HG03342 (cell line): Measurements from ENCODE around the gene FAM120B.

Experiments
- ATAC-seq: cut with Tn5 transposase; IDR thresholded peaks from one replicate; pipeline ENCODE4 v1.9.1; 2021; ENCODE audit warnings: mild to moderate bottlenecking, moderate library complexity; ENCODE audit not compliant: unreplicated experiment

FAM120B gene

GRCh38 chr6:170284866-170285469 lies 21.6 kb upstream of the FAM120B start:
- ATAC-seq: no peak

- no peak for ATAC-seq
Observed at GRCh38 chr6:170285482-170285881, 21.1 kb upstream of the FAM120B start.

GRCh38 chr6:170286246-170286933 lies 20.2 kb upstream of the FAM120B start:
- ATAC-seq: no peak

GRCh38 chr6:170286934-170287265 lies 19.7 kb upstream of the FAM120B start:
- no peak for ATAC-seq

- ATAC-seq: no peak
Observed at GRCh38 chr6:170287371-170287876, 19.1 kb upstream of the FAM120B start.

- no peak for ATAC-seq
Observed at GRCh38 chr6:170288091-170288631, 18.4 kb upstream of the FAM120B start.

- ATAC-seq: no peak
Observed at GRCh38 chr6:170288852-170289179, 17.7 kb upstream of the FAM120B start.

GRCh38 chr6:170289180-170289931 lies 17.2 kb upstream of the FAM120B start:
- ATAC-seq: no peak

- peak; percentile 4 for ATAC-seq
Observed at GRCh38 chr6:170289951-170290295, 16.6 kb upstream of the FAM120B start.

GRCh38 chr6:170290296-170291128 lies 16.0 kb upstream of the FAM120B start, which contains the start of gene DLL1:
Gene DLL1 (minus strand): TSS chr6:170291078. CDS start chr6:170290139, 939 bp downstream.
- ATAC-seq: peak; percentile 30

- ATAC-seq: peak; percentile 23
Observed at GRCh38 chr6:170291271-170292110, 15.1 kb upstream of the FAM120B start.

- no peak for ATAC-seq
Observed at GRCh38 chr6:170292111-170292406, 14.5 kb upstream of the FAM120B start.

GRCh38 chr6:170292407-170293158 lies 14.0 kb upstream of the FAM120B start:
- no peak for ATAC-seq

GRCh38 chr6:170293341-170294231 lies 13.0 kb upstream of the FAM120B start:
- no peak for ATAC-seq

- ATAC-seq: no peak
Observed at GRCh38 chr6:170294298-170294730, 12.2 kb upstream of the FAM120B start.

- no peak for ATAC-seq
Observed at GRCh38 chr6:170294813-170295509, 11.6 kb upstream of the FAM120B start.

GRCh38 chr6:170295510-170296422 lies 10.8 kb upstream of the FAM120B start:
- ATAC-seq: peak; percentile 49
